ENCODE data around the gene IMMT.

Gene IMMT

GRCh38 chr2:86139981-86140380, 55.3 kb downstream of the IMMT start:
- DNase-seq, result no peak

GRCh38 chr2:86138736-86139625, 56.3 kb downstream of the IMMT start:
- no peak for DNase-seq

GRCh38 chr2:86136141-86136540, 59.1 kb downstream of the IMMT start:
- DNase-seq, result no peak

DNA sequence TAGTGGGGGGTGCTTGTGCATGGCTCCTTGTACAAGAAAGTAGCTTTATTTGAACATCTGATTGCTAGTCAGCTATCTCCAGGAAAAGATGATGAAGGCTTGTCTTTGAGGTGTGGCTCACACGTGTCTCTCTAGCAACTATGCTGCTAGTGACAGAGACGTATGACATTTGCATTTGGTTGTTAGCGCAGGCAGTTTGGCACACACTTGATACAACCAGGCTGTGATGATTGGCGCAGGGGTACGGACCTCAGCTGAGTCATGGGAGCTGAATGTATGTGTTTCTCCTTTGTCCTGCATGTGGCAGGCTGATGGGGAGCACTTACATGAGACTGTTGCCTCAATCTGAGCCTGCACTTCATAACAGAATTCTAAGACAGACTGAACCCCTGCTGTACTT, 59.6 kb downstream of the IMMT start:
- DNase-seq, result no peak

DNA sequence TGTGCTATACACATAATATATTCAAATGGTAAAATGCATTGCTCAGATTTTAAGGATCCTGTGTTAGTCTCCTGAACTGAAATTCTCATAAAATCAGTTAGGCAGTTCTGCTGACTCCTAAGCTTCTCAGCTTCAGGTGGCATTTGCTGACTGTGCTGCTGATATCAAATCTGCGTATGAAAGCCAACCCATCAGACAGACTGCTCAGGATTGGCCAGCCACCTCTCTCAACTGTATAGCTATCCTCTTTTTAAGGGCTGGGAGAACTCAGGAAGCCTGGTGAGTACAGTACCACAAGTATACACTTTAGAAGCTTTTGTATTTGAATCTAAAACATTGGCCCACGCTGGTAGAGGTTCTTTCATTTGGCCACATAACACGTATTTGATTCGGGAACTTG, 60.6 kb downstream of the IMMT start:
- no peak for DNase-seq

DNA sequence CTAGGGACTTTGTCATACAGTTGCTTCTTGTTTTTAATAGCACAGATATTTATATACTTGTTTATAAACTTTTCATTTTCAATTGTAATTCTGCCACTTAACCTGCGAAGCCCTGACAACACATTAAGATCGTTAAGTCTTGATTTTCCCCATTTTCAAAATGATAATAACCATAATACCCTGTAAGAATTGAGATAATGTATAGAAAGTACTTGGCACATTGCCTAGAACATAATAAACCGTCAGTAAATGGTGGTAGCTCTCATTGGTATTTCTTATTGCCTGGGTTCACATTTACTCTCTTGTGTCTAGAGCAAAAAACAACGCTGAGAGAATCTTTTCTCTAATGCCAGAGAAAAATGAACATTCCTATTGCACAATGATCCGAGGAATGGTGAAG, 70.6 kb downstream of the IMMT start:
- no peak for DNase-seq

DNA sequence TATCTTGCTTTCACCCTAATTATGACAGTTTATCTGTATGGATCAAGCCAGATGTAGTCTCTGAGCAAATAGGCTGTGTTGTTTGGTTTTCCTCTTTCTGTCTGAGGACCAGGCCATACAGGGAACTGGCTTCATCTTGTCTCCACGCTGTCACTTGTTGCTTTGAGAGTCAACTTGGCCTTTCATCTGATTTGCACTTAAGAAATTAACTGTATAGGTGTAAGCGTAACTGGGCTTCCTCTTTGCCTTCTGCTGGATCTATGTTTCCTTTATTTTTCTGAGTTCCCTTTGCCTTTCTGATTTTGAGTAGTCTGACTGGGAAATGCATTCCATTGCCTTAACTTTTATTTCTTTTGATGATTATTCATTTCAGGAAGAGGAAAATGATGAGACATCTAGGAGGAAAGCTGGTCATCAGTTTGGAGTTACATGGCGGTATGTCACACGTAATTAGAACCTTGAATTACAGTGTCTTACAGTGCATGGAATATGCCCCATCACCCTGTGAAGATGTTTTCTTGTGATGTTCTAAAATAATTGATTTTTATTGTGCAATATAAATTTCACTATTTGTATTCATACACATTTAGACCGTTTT, 71.8 kb downstream of the IMMT start:
- DNase-seq, result no peak

- no peak for DNase-seq
Measured at GRCh38 chr2:86118130-86118529, 77.1 kb downstream of the IMMT start.

GRCh38 chr2:86107031-86107430, 88.2 kb downstream of the IMMT start:
- DNase-seq, result no peak

GRCh38 chr2:86105969-86106945, 89.0 kb downstream of the IMMT start, which contains the start of gene PTCD3:
PTCD3 (plus strand) TSS chr2:86106235; CDS start chr2:86106248, 13 bp downstream.
- peak; percentile 88 for DNase-seq

GRCh38 chr2:86105252-86105968, 89.9 kb downstream of the IMMT start, which contains the start of gene POLR1A:
POLR1A (minus strand) TSS chr2:86105886; CDS start chr2:86105776, 110 bp downstream.
- DNase-seq, result peak; percentile 69 to 70

GRCh38 chr2:86102157-86102556, 93.1 kb downstream of the IMMT start:
- no peak for DNase-seq

- DNase-seq, result no peak
Measured at GRCh38 chr2:86097913-86098312, 97.3 kb downstream of the IMMT start.

DNA sequence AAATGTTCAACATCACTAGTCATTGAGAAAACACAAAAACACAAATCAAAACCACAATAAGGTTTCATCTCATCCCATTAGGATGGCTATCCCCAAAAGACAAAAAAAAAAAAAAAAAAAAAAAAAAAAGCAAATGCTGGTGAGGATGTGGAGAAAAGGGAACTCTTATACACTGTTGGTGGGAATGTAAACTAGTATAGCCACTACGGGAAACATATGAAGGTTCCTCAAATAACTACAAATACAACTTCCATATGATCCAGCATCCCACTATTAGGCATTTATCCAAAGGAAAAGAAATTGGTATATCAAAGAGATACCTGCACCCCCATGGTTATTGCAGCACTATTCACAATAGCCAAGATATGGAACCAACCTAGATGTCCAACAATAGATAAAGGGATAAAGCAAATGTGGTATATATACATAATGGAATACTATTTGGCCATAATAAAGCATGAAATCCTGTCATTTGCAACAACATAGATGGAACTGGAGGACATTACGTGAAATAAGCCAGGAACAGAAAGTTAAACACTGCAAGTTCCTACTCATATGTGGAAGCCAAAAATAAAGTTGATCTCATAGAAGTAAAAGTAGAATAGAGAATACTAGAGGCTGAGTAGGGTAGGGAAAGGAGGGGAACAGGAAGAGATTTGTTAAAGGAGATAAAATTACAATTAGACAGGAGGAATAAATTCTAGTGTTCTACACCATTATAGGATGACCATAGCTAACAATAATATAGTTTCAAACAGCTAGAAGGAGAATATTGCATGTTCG, 98.0 kb downstream of the IMMT start:
- no peak for DNase-seq

- no peak for DNase-seq
Measured at GRCh38 chr2:86094229-86094628, 101.0 kb downstream of the IMMT start.

Data from stimulated activated CD4-positive, alpha-beta T cell treated with anti-CD3 and anti-CD28 coated beads, Interleukin-2, amount 100 ng/mL, for 48 hours (primary cell).